ENCODE results near the gene PTCD2.

Gene PTCD2

DNA sequence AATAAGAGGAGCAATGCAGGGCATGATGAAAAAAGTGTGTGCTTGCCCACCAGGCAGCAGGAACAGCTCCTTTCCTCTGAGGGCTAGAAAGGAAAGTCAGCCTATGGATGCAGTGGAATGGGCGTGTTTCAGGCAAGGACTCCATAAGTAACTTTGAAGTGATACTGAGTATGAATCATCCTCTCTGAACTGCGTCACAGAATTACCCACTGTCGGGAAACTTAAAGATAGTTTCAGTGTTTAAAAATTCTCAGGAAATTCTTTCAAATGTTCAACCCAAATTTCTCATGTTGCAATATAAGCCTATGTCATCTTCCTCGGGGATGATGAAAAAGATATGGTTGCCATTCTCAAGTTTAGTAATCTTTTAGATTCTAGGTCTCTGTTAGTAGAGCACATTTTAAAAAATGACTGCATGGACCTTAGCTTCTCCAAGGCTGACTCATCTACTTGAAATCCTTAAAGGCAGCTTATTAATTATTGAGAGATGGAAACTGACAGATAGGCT is 27.7 kb downstream of the PTCD2 start:
- TF ChIP-seq POLR2A (IDR thresholded peaks at IDR 0.05; ENCODE audit: low read depth, low read length) = no peak
- DNase-seq (ENCODE audit: insufficient read length, low spot score) (peak; percentile 66), FAIRE-seq (peak; percentile 91)

DNA sequence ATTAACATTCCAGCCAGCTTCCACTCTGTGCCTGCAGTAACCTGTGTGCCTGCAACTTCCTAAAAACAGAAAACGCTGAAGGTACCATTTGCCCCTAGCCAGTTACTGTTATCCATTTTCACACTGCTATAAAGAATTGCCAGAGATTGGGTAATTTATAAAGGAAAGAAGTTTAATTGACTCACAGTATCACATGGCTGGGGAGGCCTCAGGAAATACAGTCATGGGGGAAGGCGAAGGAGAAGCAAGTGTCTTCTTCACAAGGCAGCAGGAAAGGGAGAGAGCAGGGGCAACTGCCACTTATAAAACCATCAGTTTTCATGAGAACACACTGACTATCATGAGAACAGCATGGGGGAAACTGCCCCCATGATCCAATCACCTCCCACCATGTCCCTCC is 31.2 kb downstream of the PTCD2 start:
- no peak for TF ChIP-seq POLR2A (IDR thresholded peaks at IDR 0.05; ENCODE audit: low read depth, low read length)
- FAIRE-seq (no peak), DNase-seq (ENCODE audit: insufficient read length, low spot score) (no peak)

DNA sequence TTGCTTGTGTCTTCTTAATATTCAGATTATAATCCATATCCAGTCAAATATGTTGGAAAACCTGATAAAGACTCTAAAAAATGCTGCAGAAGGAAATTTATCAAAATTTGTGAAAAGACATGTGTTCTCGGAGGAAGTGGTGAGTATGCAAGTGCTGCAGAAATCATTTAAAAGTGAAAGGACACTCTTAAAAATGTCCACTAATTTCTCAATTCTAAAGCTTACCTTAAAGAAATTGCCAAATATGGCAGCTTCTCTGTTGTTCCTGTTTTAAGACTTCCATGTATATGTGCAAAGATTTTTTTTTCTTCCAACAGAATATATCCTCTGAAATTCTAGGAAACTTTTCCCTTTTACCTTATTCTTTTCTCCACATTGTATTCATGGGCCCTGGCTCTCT is 32.4 kb downstream of the PTCD2 start:
- no peak for TF ChIP-seq POLR2A (IDR thresholded peaks at IDR 0.05; ENCODE audit: low read depth, low read length)
- no peak for DNase-seq (ENCODE audit: insufficient read length, low spot score)
- FAIRE-seq = no peak

- no peak for TF ChIP-seq POLR2A (IDR thresholded peaks at IDR 0.05; ENCODE audit: low read depth, low read length)
- FAIRE-seq (no peak), DNase-seq (ENCODE audit: insufficient read length, low spot score) (no peak)
Measured at GRCh38 chr5:72353046-72353445, 32.9 kb downstream of the PTCD2 start.

- no peak for TF ChIP-seq POLR2A (IDR thresholded peaks at IDR 0.05; ENCODE audit: low read depth, low read length)
- DNase-seq (ENCODE audit: insufficient read length, low spot score) (no peak), FAIRE-seq (peak; percentile 88)
Measured at GRCh38 chr5:72355706-72356299, 35.6 kb downstream of the PTCD2 start.

DNA sequence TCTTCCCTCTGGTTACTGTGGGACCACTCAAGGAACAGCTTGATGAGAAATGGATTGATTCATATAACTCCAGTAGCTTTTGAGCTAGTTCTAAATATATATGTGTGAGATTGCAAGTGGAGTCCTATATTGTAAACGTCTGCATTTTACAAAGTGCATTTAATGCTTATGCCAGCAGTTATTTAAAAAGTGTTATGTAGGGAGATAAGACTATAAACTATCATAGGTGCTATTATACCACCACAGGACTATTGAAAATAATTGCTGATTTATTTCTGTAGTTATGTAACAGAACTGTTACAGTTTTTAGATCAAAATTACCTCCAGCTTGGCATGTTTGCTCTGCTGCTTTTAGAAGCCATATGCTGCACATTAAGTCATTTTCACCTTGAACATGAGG is 36.2 kb downstream of the PTCD2 start:
- TF ChIP-seq POLR2A (IDR thresholded peaks at IDR 0.05; ENCODE audit: low read depth, low read length) = no peak
- DNase-seq (ENCODE audit: insufficient read length, low spot score) = no peak
- no peak for FAIRE-seq

- FAIRE-seq (no peak), DNase-seq (ENCODE audit: insufficient read length, low spot score) (no peak)
Measured at GRCh38 chr5:72358925-72359324, 38.8 kb downstream of the PTCD2 start.

GRCh38 chr5:72359886-72360285 is 39.7 kb downstream of the PTCD2 start:
- no peak for DNase-seq (ENCODE audit: insufficient read length, low spot score)
- TF ChIP-seq POLR2A (IDR thresholded peaks at IDR 0.05; ENCODE audit: low read depth, low read length) = no peak
- FAIRE-seq = no peak

More at GRCh38 chr5:72358925-72359324, 38.8 kb downstream of the PTCD2 start:
- no peak for TF ChIP-seq POLR2A (IDR thresholded peaks at IDR 0.05; ENCODE audit: low read depth, low read length)

DNA sequence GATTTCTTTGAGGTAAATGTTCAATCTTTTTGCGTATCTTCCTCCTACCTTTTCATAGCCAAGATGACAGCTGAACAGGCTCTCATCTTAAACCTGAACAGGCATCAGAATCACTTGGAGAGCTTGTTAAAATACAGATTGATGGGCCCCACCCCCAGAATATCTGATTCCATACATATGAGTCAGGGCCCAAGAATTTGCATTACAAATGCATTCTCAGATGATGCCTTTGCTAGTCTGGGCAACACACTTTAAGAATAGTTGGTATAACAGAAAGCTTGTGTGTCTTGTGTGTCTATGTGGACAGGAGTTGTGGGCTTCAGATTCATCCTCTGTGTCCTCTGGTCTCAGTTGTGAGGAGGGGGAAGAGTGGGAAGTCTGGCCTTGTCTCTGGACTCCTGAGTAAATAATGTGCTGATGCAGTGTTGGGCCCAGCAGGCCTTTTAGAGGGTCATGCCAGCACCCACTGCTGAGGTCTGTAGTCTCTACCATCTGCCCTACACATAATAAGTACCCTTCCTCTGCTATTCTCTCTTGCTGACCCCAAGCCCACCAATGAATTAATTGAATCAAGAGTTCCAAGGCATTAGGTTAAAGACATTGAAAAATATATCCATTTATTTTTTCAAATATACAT is 43.1 kb downstream of the PTCD2 start:
- DNase-seq (ENCODE audit: insufficient read length, low spot score) = peak; percentile 13
- no peak for TF ChIP-seq POLR2A (IDR thresholded peaks at IDR 0.05; ENCODE audit: low read depth, low read length)
- no peak for FAIRE-seq

GRCh38 chr5:72364171-72364570 is 44.0 kb downstream of the PTCD2 start:
- FAIRE-seq (no peak), DNase-seq (ENCODE audit: insufficient read length, low spot score) (no peak)
- no peak for TF ChIP-seq POLR2A (IDR thresholded peaks at IDR 0.05; ENCODE audit: low read depth, low read length)

DNA sequence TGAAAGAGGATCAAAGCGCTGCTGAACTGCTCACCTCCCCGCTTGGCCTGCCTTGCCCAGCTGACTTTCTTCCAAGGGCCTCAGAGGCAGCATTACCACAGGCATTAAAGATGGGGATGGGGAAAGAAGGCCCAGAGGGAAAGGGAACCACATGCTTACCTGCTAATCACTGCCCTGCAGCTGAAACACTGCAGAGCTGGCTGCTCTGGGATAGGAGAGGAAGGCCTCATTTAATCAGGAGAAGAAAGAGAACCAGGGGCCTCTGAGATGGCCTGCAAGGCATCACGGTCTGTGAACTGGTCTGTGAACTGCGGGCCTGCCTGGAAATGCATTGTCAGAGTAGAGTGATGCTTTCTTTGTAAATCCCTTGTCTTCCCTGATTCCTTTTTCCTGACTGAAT is 44.8 kb downstream of the PTCD2 start:
- no peak for TF ChIP-seq POLR2A (IDR thresholded peaks at IDR 0.05; ENCODE audit: low read depth, low read length)
- no peak for FAIRE-seq
- no peak for DNase-seq (ENCODE audit: insufficient read length, low spot score)

DNA sequence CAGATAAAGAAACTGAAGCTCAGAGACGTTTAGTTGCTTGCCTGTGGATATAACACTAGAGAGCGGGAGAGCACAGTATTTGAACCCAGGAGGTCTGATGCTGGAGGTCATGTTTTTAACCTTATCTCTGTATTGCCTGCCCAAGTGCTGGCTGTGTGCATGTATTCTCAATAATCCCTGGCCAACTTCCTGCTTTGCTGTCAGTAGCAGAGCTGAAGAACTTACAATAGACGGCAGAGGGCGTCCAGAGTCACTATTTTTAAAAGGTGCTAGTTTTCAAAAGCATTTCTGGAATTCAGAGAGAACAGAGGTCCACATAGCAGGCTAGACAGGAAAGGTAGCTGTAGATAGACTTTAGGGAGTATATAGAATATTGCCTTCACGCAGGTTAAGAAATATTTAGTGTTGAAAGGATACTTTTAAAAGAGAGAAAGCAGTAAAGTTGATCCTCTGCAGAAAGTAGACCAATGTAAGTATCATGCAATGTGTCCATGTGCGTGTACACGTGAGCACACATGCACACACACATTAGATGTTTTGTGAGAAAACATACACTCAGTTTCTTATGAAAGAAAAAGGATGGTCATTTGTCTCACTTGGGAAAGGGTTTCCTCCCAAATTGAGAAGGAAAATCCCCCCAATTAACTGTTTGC is 46.3 kb downstream of the PTCD2 start:
- peak; percentile 26 for DNase-seq (ENCODE audit: insufficient read length, low spot score)
- TF ChIP-seq POLR2A (IDR thresholded peaks at IDR 0.05; ENCODE audit: low read depth, low read length) = no peak

GRCh38 chr5:72368271-72368670 is 48.1 kb downstream of the PTCD2 start:
- DNase-seq (ENCODE audit: insufficient read length, low spot score) (no peak), FAIRE-seq (no peak)
- no peak for TF ChIP-seq POLR2A (IDR thresholded peaks at IDR 0.05; ENCODE audit: low read depth, low read length)

More for the DNA sequence above, 46.3 kb downstream of the PTCD2 start:
- peak; percentile 20 for FAIRE-seq

DNA sequence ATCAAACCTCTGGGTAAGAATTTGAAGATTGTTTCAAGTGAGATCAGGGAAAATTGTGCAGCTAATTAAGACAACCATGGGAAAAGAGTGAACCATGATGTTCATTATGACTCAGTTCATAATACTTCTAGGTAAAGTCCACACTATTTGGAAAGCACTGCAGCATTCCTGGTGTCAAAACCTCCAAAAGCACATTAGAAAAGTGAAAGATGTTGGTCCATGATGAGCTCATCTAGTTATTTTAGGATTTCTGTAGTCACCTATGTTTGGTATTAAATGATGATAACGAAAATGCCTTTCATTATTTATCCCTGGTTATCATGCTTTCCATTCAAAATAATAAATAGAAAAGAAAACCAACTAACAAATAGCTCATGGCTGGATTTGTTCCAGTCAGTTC is 49.1 kb downstream of the PTCD2 start:
- TF ChIP-seq POLR2A (IDR thresholded peaks at IDR 0.05; ENCODE audit: low read depth, low read length) = no peak
- no peak for FAIRE-seq
- no peak for DNase-seq (ENCODE audit: insufficient read length, low spot score)

GRCh38 chr5:72369711-72370110 is 49.5 kb downstream of the PTCD2 start:
- FAIRE-seq (no peak), DNase-seq (ENCODE audit: insufficient read length, low spot score) (no peak)
- no peak for TF ChIP-seq POLR2A (IDR thresholded peaks at IDR 0.05; ENCODE audit: low read depth, low read length)
